ENCODE results near the gene PLPP6.
"Not testable (repeated sequence)": the region's sequence is repeated elsewhere in the genome, so short reads cannot be mapped to it uniquely, and the experiment has no call there.

The PLPP6 gene

DNA sequence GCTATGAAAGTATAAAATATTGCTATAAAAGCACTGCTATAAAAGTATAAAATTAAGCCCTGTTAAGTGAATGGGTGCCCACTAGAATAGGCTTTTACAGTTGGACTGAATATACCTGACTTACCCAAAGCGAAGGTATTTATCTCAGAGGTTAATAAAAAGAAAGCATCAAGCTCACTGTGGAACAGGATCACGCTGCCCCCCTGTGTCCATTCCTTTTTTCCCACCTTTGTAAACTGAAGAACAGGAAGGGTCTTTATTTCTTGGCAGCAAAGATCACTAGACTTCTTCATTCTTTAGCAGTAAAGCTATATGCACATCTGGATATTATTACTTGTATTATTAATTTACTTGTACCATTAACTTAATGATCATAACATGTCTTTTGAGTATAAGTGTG, 22.1 kb upstream of the PLPP6 start:
- peak; percentile 33 for DNase-seq
- TF ChIP-seq, protein P1, sequence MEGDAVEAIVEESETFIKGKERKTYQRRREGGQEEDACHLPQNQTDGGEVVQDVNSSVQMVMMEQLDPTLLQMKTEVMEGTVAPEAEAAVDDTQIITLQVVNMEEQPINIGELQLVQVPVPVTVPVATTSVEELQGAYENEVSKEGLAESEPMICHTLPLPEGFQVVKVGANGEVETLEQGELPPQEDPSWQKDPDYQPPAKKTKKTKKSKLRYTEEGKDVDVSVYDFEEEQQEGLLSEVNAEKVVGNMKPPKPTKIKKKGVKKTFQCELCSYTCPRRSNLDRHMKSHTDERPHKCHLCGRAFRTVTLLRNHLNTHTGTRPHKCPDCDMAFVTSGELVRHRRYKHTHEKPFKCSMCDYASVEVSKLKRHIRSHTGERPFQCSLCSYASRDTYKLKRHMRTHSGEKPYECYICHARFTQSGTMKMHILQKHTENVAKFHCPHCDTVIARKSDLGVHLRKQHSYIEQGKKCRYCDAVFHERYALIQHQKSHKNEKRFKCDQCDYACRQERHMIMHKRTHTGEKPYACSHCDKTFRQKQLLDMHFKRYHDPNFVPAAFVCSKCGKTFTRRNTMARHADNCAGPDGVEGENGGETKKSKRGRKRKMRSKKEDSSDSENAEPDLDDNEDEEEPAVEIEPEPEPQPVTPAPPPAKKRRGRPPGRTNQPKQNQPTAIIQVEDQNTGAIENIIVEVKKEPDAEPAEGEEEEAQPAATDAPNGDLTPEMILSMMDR (IDR thresholded peaks at IDR 0.05): peak; percentile 51
- no peak overlapping the region for H3K27ac Mint-ChIP-seq
- H3K4me3 Mint-ChIP-seq: no peak overlapping the region
- no peaks in the 10 kb centered on the region for H3K4me1 Mint-ChIP-seq
- H3K9me3 Mint-ChIP-seq: no peaks in the 10 kb centered on the region
- no peaks in the 10 kb centered on the region for H3K36me3 Mint-ChIP-seq (ENCODE audit: low read depth)
- H3K27me3 Mint-ChIP-seq (ENCODE audit: low read depth, poor library complexity): peaks cover 10% of the 10 kb centered on the region

DNA sequence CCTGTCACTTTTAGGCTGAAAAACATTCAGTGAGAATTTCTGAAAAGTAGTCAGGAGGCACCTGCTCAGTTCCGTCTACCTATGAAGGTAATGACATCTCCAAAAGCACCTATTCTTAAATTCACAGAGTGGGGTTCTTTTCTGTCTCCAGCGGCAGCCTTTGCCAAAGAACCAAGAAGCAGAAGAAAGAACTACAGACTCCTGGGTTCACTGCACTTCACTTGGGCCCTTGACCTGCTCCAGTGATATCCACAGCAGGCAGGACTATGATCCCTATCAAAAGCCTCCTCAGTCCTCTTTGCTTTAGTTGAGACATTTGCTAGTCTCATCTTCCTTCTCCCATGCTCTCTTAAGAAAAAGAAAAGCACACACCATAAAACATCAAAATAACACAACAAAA, 19.7 kb upstream of the PLPP6 start:
- H3K27me3 Mint-ChIP-seq (ENCODE audit: low read depth, poor library complexity): peaks cover 6% of the 10 kb centered on the region

DNA sequence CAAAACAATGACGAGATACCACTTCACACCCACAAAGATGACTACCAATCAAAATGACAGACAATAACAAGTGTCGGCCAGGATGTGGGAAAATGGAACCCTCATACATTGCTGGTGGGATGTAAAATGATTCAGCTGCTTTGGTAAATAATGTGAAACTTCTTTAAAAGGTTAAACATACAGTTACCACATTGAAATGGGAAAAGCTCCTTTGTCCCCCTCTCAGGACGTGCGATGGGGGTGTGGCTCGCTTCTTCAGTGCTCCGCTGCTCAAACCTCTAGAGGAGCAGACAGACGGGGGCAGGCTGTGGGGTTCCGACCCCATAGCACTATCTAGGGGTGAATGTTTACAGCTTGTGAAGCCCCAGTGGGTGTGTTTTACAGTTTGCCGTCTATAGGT, 8.0 kb upstream of the PLPP6 start:
- no peaks in the 10 kb centered on the region for H3K36me3 Mint-ChIP-seq (ENCODE audit: low read depth)
- DNase-seq: no peak

More for the DNA sequence above, 19.7 kb upstream of the PLPP6 start:
- no peaks in the 10 kb centered on the region for H3K9me3 Mint-ChIP-seq
- no peak overlapping the region for H3K27ac Mint-ChIP-seq
- H3K4me3 Mint-ChIP-seq: no peak overlapping the region
- no peaks in the 10 kb centered on the region for H3K4me1 Mint-ChIP-seq
- TF ChIP-seq, protein P1 (IDR thresholded peaks at IDR 0.05): no peak
- DNase-seq: no peak
- H3K36me3 Mint-ChIP-seq (ENCODE audit: low read depth): no peaks in the 10 kb centered on the region

DNA sequence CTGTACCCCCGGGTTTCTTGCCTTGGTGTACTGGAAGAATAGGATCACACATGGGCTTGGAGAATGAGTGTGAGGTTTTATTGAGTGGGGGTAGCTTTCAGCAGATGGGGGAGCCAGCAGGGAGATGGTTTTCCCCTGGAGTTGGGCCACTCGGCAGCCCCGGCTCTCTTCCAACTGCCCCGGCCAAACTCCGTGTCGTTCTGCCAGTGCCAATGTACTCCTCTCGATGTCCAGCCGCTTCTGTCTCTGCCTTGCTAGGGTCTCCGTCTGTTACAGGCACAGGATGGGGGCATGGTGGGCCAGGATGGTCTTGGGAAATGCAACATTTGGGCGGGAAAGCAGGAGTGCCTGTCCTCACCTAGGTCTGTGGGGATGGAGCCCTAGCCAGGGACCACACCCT, 7.6 kb upstream of the PLPP6 start:
- DNase-seq: no peak
- no peak overlapping the region for H3K4me3 Mint-ChIP-seq
- H3K27me3 Mint-ChIP-seq (ENCODE audit: low read depth, poor library complexity): peaks cover 4% of the 10 kb centered on the region
- no peak overlapping the region for H3K27ac Mint-ChIP-seq
- H3K36me3 Mint-ChIP-seq (ENCODE audit: low read depth): no peaks in the 10 kb centered on the region
- H3K9me3 Mint-ChIP-seq: peaks cover 3% of the 10 kb centered on the region
- peaks cover 17% of the 10 kb centered on the region for H3K4me1 Mint-ChIP-seq
- TF ChIP-seq, protein P1 (IDR thresholded peaks at IDR 0.05): no peak

More for the DNA sequence above, 8.0 kb upstream of the PLPP6 start:
- no peaks in the 10 kb centered on the region for H3K9me3 Mint-ChIP-seq
- TF ChIP-seq, protein P1 (IDR thresholded peaks at IDR 0.05): no peak
- H3K4me3 Mint-ChIP-seq: no peak overlapping the region
- no peak overlapping the region for H3K27ac Mint-ChIP-seq
- H3K27me3 Mint-ChIP-seq (ENCODE audit: low read depth, poor library complexity): peaks cover 4% of the 10 kb centered on the region
- H3K4me1 Mint-ChIP-seq: peaks cover 17% of the 10 kb centered on the region

DNA sequence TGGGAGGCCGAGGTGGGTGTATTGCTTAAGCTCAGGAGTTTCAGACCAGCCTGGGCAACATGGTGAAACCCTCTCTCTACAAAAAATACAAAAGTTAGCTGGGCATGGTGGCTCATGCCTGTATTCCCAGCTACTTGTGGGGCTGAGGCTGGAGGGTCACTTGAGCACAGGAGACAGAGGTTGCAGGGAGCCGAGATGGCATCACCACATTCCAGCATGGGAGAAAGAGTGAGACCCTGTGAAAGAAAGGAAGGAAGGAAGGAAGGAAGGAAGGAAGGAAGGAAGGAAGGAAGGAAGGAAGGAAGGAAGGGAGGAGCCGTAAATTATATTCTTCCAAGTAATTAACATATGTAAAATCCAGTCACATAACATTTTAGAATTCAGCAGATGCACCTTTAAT, 5.9 kb upstream of the PLPP6 start:
- H3K4me3 Mint-ChIP-seq; H3K36me3 Mint-ChIP-seq (ENCODE audit: low read depth); DNase-seq; H3K9me3 Mint-ChIP-seq; H3K27me3 Mint-ChIP-seq (ENCODE audit: low read depth, poor library complexity); H3K27ac Mint-ChIP-seq: not testable (repeated sequence)
- peaks cover 17% of the 10 kb centered on the region for H3K4me1 Mint-ChIP-seq

DNA sequence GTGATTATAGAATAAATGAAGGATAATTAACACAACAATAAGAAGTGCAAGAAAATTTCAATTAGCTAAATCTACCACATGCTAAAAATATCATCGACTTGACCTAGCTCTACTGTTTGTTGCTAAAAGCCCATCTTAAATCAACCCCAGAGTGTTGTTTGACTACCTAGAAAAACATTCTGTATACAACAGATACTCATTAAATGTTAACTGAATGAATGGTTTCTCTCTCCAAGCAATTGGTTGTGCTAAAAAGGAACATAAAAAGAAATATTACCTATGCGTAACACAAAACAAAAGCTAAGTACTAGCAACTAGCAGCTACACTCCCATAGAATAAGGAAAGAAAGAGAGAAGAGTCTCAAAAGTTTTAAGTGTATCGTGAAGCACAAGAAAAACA, 5.5 kb upstream of the PLPP6 start:
- TF ChIP-seq, protein P1 (IDR thresholded peaks at IDR 0.05): no peak
- peaks cover 18% of the 10 kb centered on the region for H3K4me1 Mint-ChIP-seq

More for the DNA sequence above, 5.5 kb upstream of the PLPP6 start:
- Mint-ChIP-seq H3K9me3 (peaks cover 3% of the 10 kb centered on the region), H3K27me3 (ENCODE audit: low read depth, poor library complexity) (no peaks in the 10 kb centered on the region), H3K4me3 (no peak overlapping the region), H3K36me3 (ENCODE audit: low read depth) (no peaks in the 10 kb centered on the region), H3K27ac (no peak overlapping the region)
- DNase-seq: no peak

All from nephron progenitor cell (in vitro differentiated cells).